ENCODE results near the gene TEX11.
"Not testable (repeated sequence)": the region's sequence is repeated elsewhere in the genome, so short reads cannot be mapped to it uniquely, and the experiment has no call there.

Gene TEX11

GRCh38 chrX:70755850-70756249 lies 152.7 kb downstream of the TEX11 start:
- DNase-seq (ENCODE audit: low spot score), result no peak

GRCh38 chrX:70754169-70754848 lies 154.2 kb downstream of the TEX11 start:
- no peak for DNase-seq (ENCODE audit: low spot score)

GRCh38 chrX:70733774-70734173 lies 174.7 kb downstream of the TEX11 start:
- not testable (repeated sequence) for DNase-seq (ENCODE audit: low spot score)

GRCh38 chrX:70727961-70728360 lies 180.6 kb downstream of the TEX11 start:
- not testable (repeated sequence) for DNase-seq (ENCODE audit: low spot score)

- DNase-seq (ENCODE audit: low spot score), result no peak
These were observed 187.8 kb downstream of the TEX11 start for GRCh38 chrX:70720721-70721120.

GRCh38 chrX:70711336-70711735 lies 197.2 kb downstream of the TEX11 start:
- not testable (repeated sequence) for DNase-seq (ENCODE audit: low spot score)

GRCh38 chrX:70694339-70695122 lies 214.0 kb downstream of the TEX11 start:
- no peak for DNase-seq (ENCODE audit: low spot score)

GRCh38 chrX:70679455-70679854 lies 229.1 kb downstream of the TEX11 start:
- not testable (repeated sequence) for DNase-seq (ENCODE audit: low spot score)

GRCh38 chrX:70675284-70675683 lies 233.2 kb downstream of the TEX11 start:
- DNase-seq (ENCODE audit: low spot score), result no peak

- DNase-seq (ENCODE audit: low spot score), result no peak
These were observed 236.2 kb downstream of the TEX11 start for GRCh38 chrX:70672326-70672725.

- no peak for DNase-seq (ENCODE audit: low spot score)
These were observed 239.4 kb downstream of the TEX11 start for GRCh38 chrX:70669120-70669519.

GRCh38 chrX:70664726-70665125 lies 243.8 kb downstream of the TEX11 start:
- peak; percentile 19 for DNase-seq (ENCODE audit: low spot score)

GRCh38 chrX:70661124-70661523 lies 247.4 kb downstream of the TEX11 start:
- DNase-seq (ENCODE audit: low spot score), result not testable (repeated sequence)

- DNase-seq (ENCODE audit: low spot score), result not testable (repeated sequence)
These were observed 251.0 kb downstream of the TEX11 start for GRCh38 chrX:70657546-70657945.

GRCh38 chrX:70656304-70656703 lies 252.2 kb downstream of the TEX11 start:
- DNase-seq (ENCODE audit: low spot score), result no peak

- not testable (repeated sequence) for DNase-seq (ENCODE audit: low spot score)
These were observed 260.6 kb downstream of the TEX11 start for GRCh38 chrX:70647910-70648309.

GRCh38 chrX:70636218-70636617 lies 272.3 kb downstream of the TEX11 start:
- no peak for DNase-seq (ENCODE audit: low spot score)

- DNase-seq (ENCODE audit: low spot score), result no peak
These were observed 272.8 kb downstream of the TEX11 start for GRCh38 chrX:70635669-70636068.

- no peak for DNase-seq (ENCODE audit: low spot score)
These were observed 273.3 kb downstream of the TEX11 start for GRCh38 chrX:70635227-70635626.

- DNase-seq (ENCODE audit: low spot score), result no peak
These were observed 286.8 kb downstream of the TEX11 start for GRCh38 chrX:70621743-70622142.

- DNase-seq (ENCODE audit: low spot score), result no peak
These were observed 290.0 kb downstream of the TEX11 start for GRCh38 chrX:70618467-70618866.

GRCh38 chrX:70613295-70613694 lies 295.2 kb downstream of the TEX11 start:
- DNase-seq (ENCODE audit: low spot score), result no peak

- DNase-seq (ENCODE audit: low spot score), result no peak
These were observed 303.2 kb downstream of the TEX11 start for GRCh38 chrX:70605352-70605751.

All from cerebellar cortex (tissue), 1 donor.